SW 1271 (cell line): Measurements from ENCODE around the gene PTPRO.

Source experiments
- DNase-seq, 2 experiments: peaks; one replicate each; lab custom pipeline; 2025; lab: John Stamatoyannopoulos, UW

The PTPRO gene

GRCh38 chr12:15350643-15351042 lies 28.3 kb downstream of the PTPRO start:
- DNase-seq = no peak

- no peak for DNase-seq
Measured at GRCh38 chr12:15355766-15356165, 33.5 kb downstream of the PTPRO start.

- no peak for DNase-seq
Measured at GRCh38 chr12:15356951-15357364, 34.6 kb downstream of the PTPRO start.

DNA sequence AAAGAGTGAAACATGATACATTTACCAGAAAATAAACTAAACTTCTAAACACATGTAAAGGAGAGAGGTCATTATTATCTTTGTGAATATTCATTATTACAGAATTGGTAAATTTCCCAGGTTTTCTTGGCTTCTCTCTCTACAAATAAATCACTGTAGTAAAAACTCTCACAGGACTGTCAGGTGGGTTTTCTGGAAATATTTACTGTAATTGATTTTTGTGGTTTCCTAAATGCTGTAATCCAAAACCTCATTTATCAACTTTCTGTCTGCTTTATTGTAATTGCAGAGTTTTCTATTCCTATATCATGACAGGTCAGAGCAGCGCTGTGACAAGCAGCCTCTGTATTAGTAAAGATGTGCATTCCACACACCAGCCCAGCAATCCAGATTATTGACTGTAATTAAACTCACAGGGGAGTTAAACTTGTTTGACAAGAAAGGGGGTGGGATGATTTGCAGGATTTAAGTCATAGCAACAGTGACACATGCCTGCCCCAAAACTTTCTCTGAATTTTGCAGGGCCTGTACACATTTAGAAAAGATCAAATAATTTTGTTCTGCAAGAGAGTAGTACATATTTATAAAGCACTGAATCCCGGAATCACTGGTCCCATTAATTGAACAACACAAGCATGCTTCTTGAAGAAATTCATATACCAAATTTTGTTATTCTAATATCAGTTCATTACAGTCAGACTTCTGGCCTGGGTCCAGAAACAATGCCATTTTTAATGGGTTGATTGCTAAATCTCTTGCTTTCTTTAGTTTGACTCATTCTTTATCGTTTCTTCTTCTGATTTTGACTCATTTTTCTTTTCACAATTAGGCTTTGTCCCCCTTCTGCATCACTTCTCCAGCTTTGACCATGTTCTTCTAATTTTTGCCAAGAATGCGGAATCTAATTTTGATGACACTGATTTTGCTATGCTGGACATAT lies 42.2 kb downstream of the PTPRO start:
- DNase-seq = no peak

DNA sequence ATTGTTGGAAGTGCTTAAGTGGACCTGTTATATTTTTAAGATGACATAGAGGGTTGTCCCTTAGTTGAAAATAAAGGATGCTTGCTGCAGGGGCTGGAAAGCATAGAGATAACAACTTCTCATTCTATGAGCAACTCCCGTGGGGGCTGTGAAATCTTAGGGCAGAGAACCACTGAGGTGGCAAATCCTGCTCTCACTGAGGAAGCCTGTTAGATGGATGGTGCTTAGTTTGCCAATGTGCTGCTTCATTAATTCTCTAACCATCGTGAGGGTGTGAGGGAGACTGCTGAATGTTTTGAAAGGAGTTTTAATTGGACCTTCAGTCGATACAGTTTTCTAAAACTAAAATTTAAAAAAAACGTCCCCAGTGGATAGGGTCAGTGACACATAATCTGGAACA lies 46.5 kb downstream of the PTPRO start:
- DNase-seq = no peak

- DNase-seq = no peak
Measured at GRCh38 chr12:15372352-15372751, 50.0 kb downstream of the PTPRO start.

DNA sequence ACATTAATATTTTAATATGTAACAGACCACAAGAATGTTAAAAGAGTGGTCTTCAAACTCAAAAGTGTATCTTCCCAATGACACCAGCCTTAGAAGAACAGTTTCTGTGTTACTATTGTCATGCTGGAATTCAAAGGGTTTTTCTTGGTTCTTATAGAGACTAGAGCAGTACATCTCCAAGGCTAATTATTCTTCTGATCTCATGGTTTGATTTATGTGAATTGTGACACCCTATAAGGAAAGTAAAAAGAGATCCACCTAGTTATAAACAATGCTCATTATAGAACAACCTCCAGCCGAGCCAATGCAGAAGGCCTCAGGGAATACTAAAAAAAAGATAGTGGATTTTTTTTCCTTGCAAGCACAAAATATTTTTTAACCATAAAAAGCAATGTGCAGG lies 65.5 kb downstream of the PTPRO start:
- DNase-seq = no peak

DNA sequence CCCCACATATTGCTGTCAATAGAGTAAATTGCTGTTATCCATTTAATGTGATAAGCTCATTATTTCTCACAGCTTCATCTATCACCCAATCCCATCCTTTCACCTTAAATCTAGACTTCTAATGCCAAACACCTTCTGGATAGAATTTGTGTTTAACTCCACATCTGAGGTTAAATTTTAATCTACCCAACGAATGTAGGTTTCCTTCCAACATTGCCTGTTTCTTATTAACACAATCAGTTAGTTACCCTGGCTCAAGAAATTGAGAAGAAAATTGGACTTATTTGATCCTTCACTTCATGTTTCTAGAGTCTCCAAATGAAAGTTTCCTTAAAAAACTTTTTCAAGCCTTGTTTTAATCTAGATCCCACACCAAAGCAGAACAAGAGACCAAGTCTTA lies 67.3 kb downstream of the PTPRO start:
- DNase-seq = no peak

DNA sequence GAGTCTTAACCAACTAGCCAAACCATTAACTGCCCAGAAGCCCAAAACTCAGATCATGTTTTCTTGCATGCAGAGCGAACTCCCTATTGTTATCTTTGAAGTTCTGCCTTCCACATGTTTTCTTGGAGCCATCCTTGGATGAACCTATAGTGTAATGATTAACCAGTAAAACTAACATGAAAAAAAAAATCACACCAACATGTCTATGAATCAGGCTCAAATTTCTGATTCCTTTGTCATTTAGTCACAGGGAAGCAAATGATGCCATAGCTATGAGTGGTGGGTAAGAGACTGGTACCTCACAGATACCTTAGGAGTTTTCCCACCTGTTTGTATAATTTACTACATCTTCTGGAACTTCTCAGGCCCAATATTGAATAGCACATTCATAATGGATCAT lies 70.7 kb downstream of the PTPRO start:
- no peak for DNase-seq

GRCh38 chr12:15393995-15394394 lies 71.7 kb downstream of the PTPRO start:
- DNase-seq = no peak

- no peak for DNase-seq
Measured at GRCh38 chr12:15404485-15404884, 82.2 kb downstream of the PTPRO start.

DNA sequence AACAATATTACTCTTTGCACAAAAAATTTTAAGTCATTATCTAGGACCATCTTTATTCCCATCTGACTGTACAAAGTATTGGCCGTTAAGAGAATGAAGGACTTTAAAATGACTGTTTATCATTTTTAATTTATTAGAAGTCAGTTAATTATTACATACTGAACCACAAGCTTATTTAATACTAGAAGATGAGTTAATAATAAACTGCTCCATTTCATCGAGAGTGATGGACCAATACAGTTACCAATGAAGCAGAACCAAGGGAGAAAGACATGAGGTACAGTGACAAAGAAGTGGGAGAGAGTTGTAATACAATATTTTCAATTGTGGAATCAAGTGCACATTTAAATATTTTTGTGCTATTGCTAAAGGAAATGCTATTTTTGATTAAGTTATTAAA lies 83.3 kb downstream of the PTPRO start:
- no peak for DNase-seq

DNA sequence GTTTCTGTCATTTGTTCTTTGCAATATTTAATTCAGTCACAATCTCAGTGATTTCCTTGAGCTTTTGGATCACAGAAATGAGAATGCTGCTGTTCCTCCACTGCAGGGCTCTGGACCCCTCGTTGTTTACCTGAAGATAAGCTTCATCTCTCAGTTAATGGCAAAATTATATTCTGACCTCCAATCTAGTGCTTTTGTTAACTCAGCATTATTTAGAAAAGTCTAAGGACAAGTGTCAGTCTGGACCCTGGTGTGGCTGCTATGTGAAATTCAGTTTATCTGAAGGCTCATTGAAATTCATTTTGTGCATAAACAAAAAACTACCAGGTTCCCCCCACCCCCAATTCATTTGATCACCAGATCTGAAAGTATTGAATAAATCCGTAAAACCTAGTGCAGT lies 84.7 kb downstream of the PTPRO start:
- DNase-seq = no peak

DNA sequence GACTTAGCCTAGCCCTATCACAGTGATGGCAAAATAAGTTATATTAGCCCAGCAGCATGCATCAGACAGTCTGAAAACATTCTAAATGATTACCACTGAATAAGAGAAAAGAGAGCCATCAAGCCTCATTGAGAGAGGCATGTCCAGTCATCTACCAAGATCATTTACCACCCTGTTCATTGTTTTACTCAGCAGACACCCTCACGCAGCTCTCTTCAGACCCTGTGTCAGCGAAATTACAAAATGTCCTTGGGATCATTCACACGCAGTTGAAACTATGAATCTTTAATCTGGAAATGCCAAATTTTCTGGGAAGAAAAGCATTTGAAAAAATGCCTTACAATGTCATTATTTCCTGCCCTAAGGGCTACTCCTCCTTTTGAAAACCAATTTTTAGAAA lies 89.5 kb downstream of the PTPRO start:
- DNase-seq = no peak

DNA sequence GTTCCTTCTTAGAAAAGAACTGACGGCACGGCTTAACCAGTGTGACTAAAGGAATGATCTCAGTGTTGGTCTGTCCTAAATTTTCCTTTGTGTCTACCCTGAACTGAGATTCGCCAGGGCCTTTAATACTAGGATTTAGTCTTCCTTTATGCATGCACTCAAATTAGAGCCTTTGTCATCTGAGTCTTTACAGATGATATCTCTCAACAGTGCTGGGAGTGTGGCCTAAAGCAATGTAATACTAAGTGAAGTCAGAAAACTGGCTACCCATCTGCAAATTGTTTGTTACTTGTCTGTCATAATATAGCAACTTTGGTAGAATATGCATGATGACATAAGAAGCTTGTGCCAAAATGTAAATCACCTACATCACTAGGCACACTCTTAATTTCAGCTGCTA lies 95.4 kb downstream of the PTPRO start:
- DNase-seq = no peak

- DNase-seq = no peak
Measured at GRCh38 chr12:15423629-15424028, 101.3 kb downstream of the PTPRO start.

GRCh38 chr12:15427913-15428312 lies 105.6 kb downstream of the PTPRO start:
- DNase-seq = no peak

- DNase-seq = no peak
Measured at GRCh38 chr12:15428632-15429031, 106.3 kb downstream of the PTPRO start.

DNA sequence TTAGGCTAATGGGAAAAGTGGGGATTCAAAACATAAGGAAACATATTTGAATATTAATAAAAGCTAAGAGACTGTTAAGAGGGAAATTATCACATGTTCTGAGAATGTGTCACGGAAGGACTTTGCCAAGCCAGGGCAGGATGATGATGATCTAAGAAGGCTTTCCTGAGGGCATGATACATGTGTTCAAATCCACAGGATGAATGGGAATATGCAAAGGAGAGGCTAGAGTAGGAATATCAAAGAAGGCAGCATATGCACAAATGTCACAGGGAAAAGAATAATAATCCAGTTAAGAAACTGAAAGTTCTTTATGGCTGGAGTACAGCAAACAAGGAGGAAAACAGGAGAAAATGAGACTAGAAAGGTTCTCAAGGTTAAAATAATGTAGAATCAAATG lies 107.0 kb downstream of the PTPRO start:
- no peak for DNase-seq

GRCh38 chr12:15435597-15435996 lies 113.3 kb downstream of the PTPRO start:
- no peak for DNase-seq

DNA sequence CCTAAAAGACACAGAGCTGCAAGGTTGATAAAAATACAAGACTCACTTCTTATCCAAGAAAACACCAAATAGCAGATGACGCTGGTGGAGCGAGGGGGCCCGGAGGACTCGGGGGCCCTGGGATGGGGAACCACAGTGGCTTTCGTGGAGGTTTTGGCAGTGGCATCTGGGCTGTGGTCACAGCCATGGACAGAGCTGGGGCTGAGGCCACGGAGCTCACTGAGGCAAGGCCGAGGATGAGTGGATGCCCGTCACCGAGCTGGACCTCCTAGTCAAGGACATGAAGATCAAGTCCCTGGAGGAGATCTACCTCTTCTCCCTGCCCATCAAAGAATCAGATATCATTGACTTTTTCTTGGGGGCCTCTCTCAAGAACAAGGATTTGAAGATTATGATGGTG lies 117.2 kb downstream of the PTPRO start:
- DNase-seq = no peak

DNA sequence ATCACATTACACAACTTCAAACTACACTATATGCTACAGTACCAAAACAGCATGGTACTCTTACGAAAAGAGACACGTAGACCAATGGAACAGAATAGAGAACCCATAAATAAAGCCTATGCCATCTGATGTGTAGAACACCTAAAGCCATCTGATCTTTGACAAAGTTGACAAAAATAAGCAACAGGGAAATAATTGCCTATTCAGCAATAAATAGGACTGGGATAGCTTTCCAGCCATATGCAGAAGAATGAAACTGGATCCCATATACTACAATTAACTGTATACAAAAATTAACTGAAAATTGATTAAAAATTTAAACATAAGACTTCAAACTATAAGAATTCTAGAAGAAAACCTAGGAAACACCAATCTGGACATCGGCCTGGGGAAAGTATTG lies 120.7 kb downstream of the PTPRO start:
- DNase-seq = no peak

GRCh38 chr12:15443611-15444010 lies 121.3 kb downstream of the PTPRO start:
- DNase-seq = no peak

DNA sequence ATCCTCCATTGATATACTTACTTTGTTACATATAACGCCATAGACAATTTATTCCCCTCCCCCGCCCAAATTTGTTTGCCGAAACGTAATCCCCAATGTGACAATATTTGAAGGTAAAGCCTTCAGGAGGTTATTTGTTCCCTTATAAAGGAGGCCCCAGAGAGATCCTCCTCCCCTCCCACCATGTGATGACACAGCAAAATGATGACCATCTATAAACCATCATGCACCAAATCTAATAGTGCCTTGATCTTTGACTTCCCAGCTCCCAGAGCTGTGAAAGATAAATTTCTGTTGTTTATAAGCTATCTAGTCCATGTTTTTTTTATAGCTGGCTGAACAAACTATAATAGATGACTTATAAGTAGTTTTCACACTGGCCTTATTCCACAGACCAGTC lies 122.2 kb downstream of the PTPRO start:
- DNase-seq = no peak
